ENCODE measurements around the gene TMEM165.

Gene TMEM165

DNA sequence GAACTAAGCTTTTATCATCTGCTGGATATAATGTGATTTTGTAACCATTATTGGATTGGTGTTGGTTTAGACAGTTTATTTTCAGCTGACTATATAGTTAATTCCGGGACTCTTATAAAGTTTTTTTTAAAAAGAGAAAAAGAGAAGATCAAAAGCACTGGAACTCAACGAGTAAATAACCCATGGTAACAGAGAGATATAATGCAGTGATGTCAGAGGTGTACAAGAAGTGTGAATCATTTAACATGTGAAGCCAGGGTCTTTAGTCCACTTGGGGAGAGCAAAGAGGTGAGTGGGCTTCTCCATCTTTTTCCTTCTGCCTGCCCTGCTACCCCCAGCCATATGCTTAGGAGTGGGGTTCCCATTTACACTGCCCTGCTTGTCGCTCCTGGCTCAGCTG, 3.2 kb downstream of the TMEM165 start:
- H3F3A ChIP-seq (ENCODE audit: insufficient read depth) = no peaks in the 10 kb centered on the region; the same call in 1 of the 2 replicates
- no peaks in the 10 kb centered on the region for H3K9me2 ChIP-seq (replicated peaks; ENCODE audit: insufficient read depth, low read length)
- no peak overlapping the region for H3K27ac ChIP-seq (ENCODE audit: low read depth, low read length)
- H3K4me2 ChIP-seq (ENCODE audit: low read depth, low read length, poor library complexity, severe bottlenecking) = peak overlapping the region; percentile 84
- no peak for TF ChIP-seq EZH2phosphoT487 (conservative IDR thresholded peaks at IDR 0.05; ENCODE audit: low read length)
- H3K27me3 ChIP-seq (ENCODE audit: low read length) = no peaks in the 10 kb centered on the region
- H4K20me1 ChIP-seq (ENCODE audit: low read depth, low read length) = peaks cover 9% of the 10 kb centered on the region; the same call in 1 of the 2 replicates
- no peaks in the 10 kb centered on the region for H3K9me3 ChIP-seq (ENCODE audit: insufficient read depth, low read length)
- no peak overlapping the region for H2AFZ ChIP-seq (ENCODE audit: low read depth, low read length, severe bottlenecking)
- H3K4me3 ChIP-seq (ENCODE audit: insufficient read depth, low read length, poor library complexity, severe bottlenecking) = peak overlapping the region; percentile 85
- peaks cover 63% of the 10 kb centered on the region for H3K79me2 ChIP-seq (ENCODE audit: insufficient read depth, low read length)
- no peaks in the 10 kb centered on the region for H3K36me3 ChIP-seq (ENCODE audit: low read length)
- peak overlapping the region; percentile 84; the same call in 1 of the 2 replicates for H3K9ac ChIP-seq (ENCODE audit: low read length)

DNA sequence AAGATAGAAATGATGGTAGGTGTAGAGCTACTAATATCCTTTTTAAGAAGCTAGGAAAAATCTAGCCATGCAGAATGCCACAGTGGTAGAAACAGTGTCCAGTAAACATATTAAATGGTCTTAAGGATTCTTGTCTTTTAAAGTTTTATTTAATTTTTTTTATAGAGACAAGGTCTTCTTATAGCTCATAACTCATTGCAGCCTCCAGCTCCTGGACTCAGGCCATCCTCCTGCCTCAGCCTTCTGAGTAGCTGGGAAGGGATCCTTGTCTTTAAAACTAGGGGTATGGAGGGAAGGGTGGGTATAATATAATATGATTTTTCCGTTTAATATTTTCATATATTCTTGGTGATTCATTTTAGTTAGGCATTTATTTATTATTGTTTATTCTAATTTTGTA, 3.8 kb downstream of the TMEM165 start:
- Histone ChIP-seq H4K20me1 (ENCODE audit: low read depth, low read length) (peaks cover 9% of the 10 kb centered on the region; the same call in 1 of the 2 replicates), H3K9me2 (replicated peaks; ENCODE audit: insufficient read depth, low read length) (no peaks in the 10 kb centered on the region), H3K4me2 (ENCODE audit: low read depth, low read length, poor library complexity, severe bottlenecking) (peak overlapping the region; percentile 84), H2AFZ (ENCODE audit: low read depth, low read length, severe bottlenecking) (no peak overlapping the region), H3K79me2 (ENCODE audit: insufficient read depth, low read length) (peaks cover 68% of the 10 kb centered on the region), H3K27me3 (ENCODE audit: low read length) (no peaks in the 10 kb centered on the region), H3K27ac (ENCODE audit: low read depth, low read length) (no peak overlapping the region), H3K36me3 (ENCODE audit: low read length) (no peaks in the 10 kb centered on the region), H3K9ac (ENCODE audit: low read length) (no peak overlapping the region), H3F3A (ENCODE audit: insufficient read depth) (no peaks in the 10 kb centered on the region), H3K9me3 (ENCODE audit: insufficient read depth, low read length) (no peaks in the 10 kb centered on the region), H3K4me3 (ENCODE audit: insufficient read depth, low read length, poor library complexity, severe bottlenecking) (no peak overlapping the region)
- TF ChIP-seq EZH2phosphoT487 (conservative IDR thresholded peaks at IDR 0.05; ENCODE audit: low read length) = no peak

DNA sequence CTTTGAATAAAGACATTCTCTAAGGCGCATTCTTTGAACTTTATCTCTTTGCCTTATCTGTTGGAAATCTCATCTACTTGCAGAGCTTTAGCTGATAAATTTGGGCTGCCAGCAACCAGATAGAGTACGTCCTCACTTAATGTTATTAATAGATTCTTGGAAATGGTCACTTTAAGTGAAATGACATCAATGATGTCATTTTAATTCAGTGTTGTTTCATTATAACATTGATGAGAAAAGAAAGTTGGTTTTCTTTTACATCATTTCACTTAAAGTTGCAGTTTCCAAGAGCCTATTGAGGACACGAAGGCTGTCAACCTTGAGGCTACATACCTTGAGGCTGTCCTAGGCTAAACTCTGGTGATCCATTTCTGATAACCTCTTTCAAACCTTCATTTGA, 9.3 kb downstream of the TMEM165 start:
- Histone ChIP-seq H3K36me3 (ENCODE audit: low read length) (no peaks in the 10 kb centered on the region), H2AFZ (ENCODE audit: low read depth, low read length, severe bottlenecking) (no peak overlapping the region), H3K4me2 (ENCODE audit: low read depth, low read length, poor library complexity, severe bottlenecking) (no peak overlapping the region), H3K4me3 (ENCODE audit: insufficient read depth, low read length, poor library complexity, severe bottlenecking) (no peak overlapping the region), H3K9me2 (replicated peaks; ENCODE audit: insufficient read depth, low read length) (no peaks in the 10 kb centered on the region), H3K9me3 (ENCODE audit: insufficient read depth, low read length) (no peaks in the 10 kb centered on the region), H3K27me3 (ENCODE audit: low read length) (no peaks in the 10 kb centered on the region), H3F3A (ENCODE audit: insufficient read depth) (no peaks in the 10 kb centered on the region), H3K27ac (ENCODE audit: low read depth, low read length) (no peak overlapping the region), H4K20me1 (ENCODE audit: low read depth, low read length) (no peaks in the 10 kb centered on the region), H3K9ac (ENCODE audit: low read length) (no peak overlapping the region), H3K79me2 (ENCODE audit: insufficient read depth, low read length) (peaks cover 84% of the 10 kb centered on the region)
- TF ChIP-seq EZH2phosphoT487 (conservative IDR thresholded peaks at IDR 0.05; ENCODE audit: low read length) = no peak
- TF ChIP-seq, protein P1, sequence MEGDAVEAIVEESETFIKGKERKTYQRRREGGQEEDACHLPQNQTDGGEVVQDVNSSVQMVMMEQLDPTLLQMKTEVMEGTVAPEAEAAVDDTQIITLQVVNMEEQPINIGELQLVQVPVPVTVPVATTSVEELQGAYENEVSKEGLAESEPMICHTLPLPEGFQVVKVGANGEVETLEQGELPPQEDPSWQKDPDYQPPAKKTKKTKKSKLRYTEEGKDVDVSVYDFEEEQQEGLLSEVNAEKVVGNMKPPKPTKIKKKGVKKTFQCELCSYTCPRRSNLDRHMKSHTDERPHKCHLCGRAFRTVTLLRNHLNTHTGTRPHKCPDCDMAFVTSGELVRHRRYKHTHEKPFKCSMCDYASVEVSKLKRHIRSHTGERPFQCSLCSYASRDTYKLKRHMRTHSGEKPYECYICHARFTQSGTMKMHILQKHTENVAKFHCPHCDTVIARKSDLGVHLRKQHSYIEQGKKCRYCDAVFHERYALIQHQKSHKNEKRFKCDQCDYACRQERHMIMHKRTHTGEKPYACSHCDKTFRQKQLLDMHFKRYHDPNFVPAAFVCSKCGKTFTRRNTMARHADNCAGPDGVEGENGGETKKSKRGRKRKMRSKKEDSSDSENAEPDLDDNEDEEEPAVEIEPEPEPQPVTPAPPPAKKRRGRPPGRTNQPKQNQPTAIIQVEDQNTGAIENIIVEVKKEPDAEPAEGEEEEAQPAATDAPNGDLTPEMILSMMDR (IDR thresholded peaks at IDR 0.05; ENCODE audit: insufficient read depth, low read length, poor library complexity, severe bottlenecking) = no peak

DNA sequence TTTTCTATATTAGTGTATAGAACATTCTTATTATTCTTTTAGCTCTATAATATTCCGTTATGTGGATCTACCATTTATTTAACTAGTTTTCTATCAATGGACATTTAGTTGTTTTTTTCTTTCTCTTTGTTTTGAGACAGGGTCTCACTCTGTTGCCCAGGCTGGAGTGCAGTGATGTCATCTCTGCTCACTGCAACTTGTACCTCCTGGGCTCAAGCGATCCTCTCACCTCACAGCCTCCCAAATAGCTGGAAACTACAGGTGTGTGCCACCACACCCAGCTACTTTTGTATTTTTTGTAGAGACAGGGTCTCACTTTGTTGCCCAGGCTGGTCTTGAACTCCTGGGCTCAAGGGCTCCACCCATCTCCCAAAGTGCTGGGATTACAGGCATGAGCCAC, 10.8 kb downstream of the TMEM165 start:
- Histone ChIP-seq H3K9ac (ENCODE audit: low read length) (no peak overlapping the region), H3K36me3 (ENCODE audit: low read length) (peaks cover 3% of the 10 kb centered on the region; the same call in 1 of the 2 replicates), H2AFZ (ENCODE audit: low read depth, low read length, severe bottlenecking) (no peak overlapping the region), H3F3A (ENCODE audit: insufficient read depth) (no peaks in the 10 kb centered on the region), H3K4me2 (ENCODE audit: low read depth, low read length, poor library complexity, severe bottlenecking) (no peak overlapping the region), H3K9me3 (ENCODE audit: insufficient read depth, low read length) (no peaks in the 10 kb centered on the region), H3K27me3 (ENCODE audit: low read length) (no peaks in the 10 kb centered on the region), H3K4me3 (ENCODE audit: insufficient read depth, low read length, poor library complexity, severe bottlenecking) (no peak overlapping the region), H3K9me2 (replicated peaks; ENCODE audit: insufficient read depth, low read length) (no peaks in the 10 kb centered on the region), H4K20me1 (ENCODE audit: low read depth, low read length) (no peaks in the 10 kb centered on the region), H3K27ac (ENCODE audit: low read depth, low read length) (no peak overlapping the region), H3K79me2 (ENCODE audit: insufficient read depth, low read length) (peaks cover 86% of the 10 kb centered on the region)
- TF ChIP-seq EZH2phosphoT487 (conservative IDR thresholded peaks at IDR 0.05; ENCODE audit: low read length) = no peak
- TF ChIP-seq, protein P1 (IDR thresholded peaks at IDR 0.05; ENCODE audit: insufficient read depth, low read length, poor library complexity, severe bottlenecking) = no peak
